Uterus (tissue), 4 donors: ENCODE results near the gene LCE3C. TPM values are rescaled to one million over a fixed set of nuclear protein-coding genes. Genes with fewer than 3 reads are reported as not detected.

ENCODE experiments used
- DNase-seq, 2 donors: peaks; one replicate each; pipeline ENCODE4 v3.0.0-alpha.2; 2019 to 2020
- H3K27ac ChIP-seq, 2 donors: fragments of 200-600 bp; sonication (generic); 1 replicate in 1 of 2; 2 replicates in 1 of 2; pipeline ENCODE4 v1.5.1; 2016 to 2018
- H3K27me3 ChIP-seq, 2 donors: fragments of 200-600 bp; sonication (generic); one replicate each; pipeline ENCODE4 v1.5.1; 2018 to 2019; ENCODE audit warnings: control low read depth in 1 of 2
- H3K36me3 ChIP-seq, 2 donors: fragments of 200-600 bp; sonication (generic); one replicate each; pipeline ENCODE4 v1.5.1; 2019; ENCODE audit warnings: control low read depth in 1 of 2
- H3K4me1 ChIP-seq, 2 donors: fragments of 200-600 bp; sonication (generic); one replicate each; pipeline ENCODE4 v1.5.1; 2018 to 2019; ENCODE audit warnings: control low read depth in 1 of 2
- H3K4me3 ChIP-seq, 2 donors: fragments of 200-600 bp; sonication (generic); 1 replicate in 1 of 2; 2 replicates in 1 of 2; pipeline ENCODE4 v1.5.1; 2018 to 2019; ENCODE audit warnings: mild to moderate bottlenecking in 1 of 2
- H3K9me3 ChIP-seq, 2 donors: fragments of 200-600 bp; sonication (generic); one replicate each; pipeline ENCODE4 v1.5.1; 2019; ENCODE audit warnings: control low read depth in 1 of 2
- CTCF ChIP-seq, 4 experiments: fragments of 200-600 bp in 2 of 4; fragments of 450-650 bp in 2 of 4; sonication (generic) in 2 of 4; IDR thresholded peaks; one replicate each; pipeline ENCODE4 v1.5.1; 2016 to 2019; ENCODE audit warnings: antibody characterized with exemption in 4 of 4, mild to moderate bottlenecking in 2 of 4, moderate library complexity in 1 of 4
- POLR2A ChIP-seq, 2 donors: fragments of 450-650 bp; IDR thresholded peaks; one replicate each; pipeline ENCODE4 v1.6.1; 2016; ENCODE audit warnings: antibody characterized with exemption in 2 of 2, mild to moderate bottlenecking in 1 of 2, moderate library complexity in 1 of 2
- intact Hi-C: fragments of 100-400 bp; cut with DNase I; formaldehyde crosslinking; loops from one replicate; pipeline ENCODE4 v1.15.1; 2023; ENCODE audit warnings: low total_unique reads
- small RNA-seq: library from RNA; depleted of rRNA; stranded (forward); fragments of <200 nt; gene quantifications from one replicate; pipeline ENCODE3, GENCODE V24; 2016
- total RNA-seq, 4 donors: library from RNA; depleted of rRNA in 3 of 4; stranded (reverse); fragments of >200 nt in 3 of 4; gene quantifications; one replicate each; pipeline versions ENCODE4 v1.1.0 to v1.2.4, GENCODE V29; 2014 to 2023
- donor health status: DM: yes; HTN: yes; CAD: no.

Gene LCE3C
- total RNA-seq, 4 donors from 2014 or later = not detected

- DNase-seq = no peak
- TF ChIP-seq POLR2A (IDR thresholded peaks at IDR 0.05) (no peak), CTCF (IDR thresholded peaks at IDR 0.05) (no peak)
- no peaks in the 10 kb centered on the region for H3K4me1 ChIP-seq
- intact Hi-C loops = no loop called here
- H3K36me3 ChIP-seq = no peaks in the 10 kb centered on the region
- no peak overlapping the region for H3K4me3 ChIP-seq
- H3K27me3 ChIP-seq = no peaks in the 10 kb centered on the region
- H3K27ac ChIP-seq = no peak overlapping the region
- no peaks in the 10 kb centered on the region for H3K9me3 ChIP-seq
Measured at GRCh38 chr1:152643945-152644344, 43.9 kb downstream of the LCE3C start.

GRCh38 chr1:152645146-152645545 is 45.1 kb downstream of the LCE3C start:
- intact Hi-C loops = no loop called here
- DNase-seq = no peak
- H3K4me3 ChIP-seq = no peak overlapping the region
- no peaks in the 10 kb centered on the region for H3K9me3 ChIP-seq
- no peaks in the 10 kb centered on the region for H3K36me3 ChIP-seq
- no peaks in the 10 kb centered on the region for H3K4me1 ChIP-seq
- TF ChIP-seq CTCF (IDR thresholded peaks at IDR 0.05) (no peak), POLR2A (IDR thresholded peaks at IDR 0.05) (no peak)
- H3K27ac ChIP-seq = no peak overlapping the region
- H3K27me3 ChIP-seq = no peaks in the 10 kb centered on the region

DNA sequence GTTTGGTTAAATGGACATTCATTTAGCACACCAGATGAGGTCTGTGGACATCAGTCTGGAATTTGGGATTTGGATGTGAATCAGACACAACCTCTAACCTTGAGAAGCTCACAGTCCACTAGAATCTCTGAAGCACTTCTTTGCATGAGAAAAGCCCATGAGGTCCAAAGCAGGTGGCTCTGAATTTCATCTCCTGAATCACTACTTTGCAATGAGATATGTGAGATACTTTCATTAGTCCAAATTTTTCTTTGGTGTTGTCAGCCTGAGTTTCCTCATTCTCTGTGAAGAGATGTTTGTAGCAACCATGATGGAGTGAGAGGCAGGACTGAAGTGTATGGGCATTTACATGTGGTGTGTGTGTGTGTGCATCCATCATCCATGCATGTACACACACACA is 46.6 kb downstream of the LCE3C start:
- Histone ChIP-seq H3K36me3 (no peaks in the 10 kb centered on the region), H3K27ac (no peak overlapping the region), H3K4me3 (no peak overlapping the region), H3K4me1 (no peaks in the 10 kb centered on the region), H3K27me3 (no peaks in the 10 kb centered on the region), H3K9me3 (no peaks in the 10 kb centered on the region)
- TF ChIP-seq CTCF (IDR thresholded peaks at IDR 0.05) (no peak), POLR2A (IDR thresholded peaks at IDR 0.05) (no peak)
- intact Hi-C loops = no loop called here
- no peak for DNase-seq

Small RNA genes lying within 50 kb of the gene (small RNA-seq; reads per million reads assigned to genes)
- gene LCE3A = not detected
- not detected for gene LCE3B

Other genes with a start within 250 kb of the LCE3C start
- not detected for gene FLG2, start 240.2 kb upstream of the LCE3C start, total RNA-seq
- gene CRNN, start 186.0 kb upstream of the LCE3C start, total RNA-seq = under 1 TPM in 1 of 4 donors, not detected in 3; 0.28 TPM
- gene LCE5A, start 89.4 kb upstream of the LCE3C start, total RNA-seq = not detected
- not detected for gene CRCT1, start 85.8 kb upstream of the LCE3C start, total RNA-seq
- not detected for gene LCE3E, start 33.5 kb upstream of the LCE3C start, total RNA-seq
- gene LCE3D, start 19.7 kb upstream of the LCE3C start, total RNA-seq = not detected
- gene LCE3B, start 13.6 kb downstream of the LCE3C start, total RNA-seq = not detected
- gene LCE3A, start 22.9 kb downstream of the LCE3C start, total RNA-seq = not detected
- not detected for gene LCE2D, start 63.1 kb downstream of the LCE3C start, total RNA-seq
- gene LCE2C, start 75.0 kb downstream of the LCE3C start, total RNA-seq = not detected
- not detected for gene LCE2B, start 85.9 kb downstream of the LCE3C start, total RNA-seq
- not detected for gene LCE2A, start 98.1 kb downstream of the LCE3C start, total RNA-seq
- gene LCE4A, start 107.9 kb downstream of the LCE3C start, total RNA-seq = not detected
- gene KPRP, start 157.8 kb downstream of the LCE3C start, total RNA-seq = not detected
- not detected for gene LCE1F, start 174.9 kb downstream of the LCE3C start, total RNA-seq
- gene LCE1E, start 186.0 kb downstream of the LCE3C start, total RNA-seq = not detected
- gene LCE1D, start 196.5 kb downstream of the LCE3C start, total RNA-seq = not detected
- gene LCE1C, start 206.4 kb downstream of the LCE3C start, total RNA-seq = not detected
- not detected for gene LCE1B, start 211.7 kb downstream of the LCE3C start, total RNA-seq
- not detected for gene LCE1A, start 227.2 kb downstream of the LCE3C start, total RNA-seq
- gene LCE6A, start 242.6 kb downstream of the LCE3C start, total RNA-seq = not detected